Mammary epithelial cell (primary cell): ENCODE measurements around the gene TXNRD1.

Experiments
- EZH2 ChIP-seq: IDR thresholded peaks from 2 replicates; pipeline ENCODE4 v1.6.1; 2012; ENCODE audit warnings: low read length, inconsistent platforms, borderline replicate concordance
- TF ChIP-seq, protein P1 (sequence below), 2 donors: IDR thresholded peaks in 1 of 2; conservative IDR thresholded peaks in 1 of 2; 2 replicates each; pipeline ENCODE4 v1.5.1; 2011 to 2012; ENCODE audit warnings: inconsistent platforms in 2 of 2, low read length in 2 of 2, mild to moderate bottlenecking in 2 of 2, control low read depth in 1 of 2, low read depth in 1 of 2; ENCODE audit not compliant: insufficient read depth in 1 of 2; ENCODE audit errors: extremely low read depth in 1 of 2

DNA sequence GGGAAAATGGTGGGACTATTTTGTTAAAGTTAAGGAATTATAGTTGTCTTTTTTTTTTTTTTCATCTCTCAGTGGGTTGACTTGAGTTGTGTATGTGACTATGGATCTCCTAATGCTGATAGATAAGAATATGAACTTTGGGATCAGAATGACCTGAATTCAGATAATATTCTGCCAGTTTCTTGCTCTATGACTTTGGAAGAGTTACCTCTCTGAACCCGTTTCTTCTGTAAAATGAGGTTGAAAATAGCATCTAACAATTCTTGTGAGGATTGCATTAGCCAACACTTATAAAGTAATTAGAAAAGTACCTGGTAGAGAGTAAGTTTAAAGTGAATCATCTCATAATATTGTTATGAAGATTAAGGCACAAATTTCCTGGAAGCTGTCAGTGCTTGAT, 106.4 kb downstream of the TXNRD1 start:
- TF ChIP-seq EZH2: no peak
- TF ChIP-seq, protein P1, sequence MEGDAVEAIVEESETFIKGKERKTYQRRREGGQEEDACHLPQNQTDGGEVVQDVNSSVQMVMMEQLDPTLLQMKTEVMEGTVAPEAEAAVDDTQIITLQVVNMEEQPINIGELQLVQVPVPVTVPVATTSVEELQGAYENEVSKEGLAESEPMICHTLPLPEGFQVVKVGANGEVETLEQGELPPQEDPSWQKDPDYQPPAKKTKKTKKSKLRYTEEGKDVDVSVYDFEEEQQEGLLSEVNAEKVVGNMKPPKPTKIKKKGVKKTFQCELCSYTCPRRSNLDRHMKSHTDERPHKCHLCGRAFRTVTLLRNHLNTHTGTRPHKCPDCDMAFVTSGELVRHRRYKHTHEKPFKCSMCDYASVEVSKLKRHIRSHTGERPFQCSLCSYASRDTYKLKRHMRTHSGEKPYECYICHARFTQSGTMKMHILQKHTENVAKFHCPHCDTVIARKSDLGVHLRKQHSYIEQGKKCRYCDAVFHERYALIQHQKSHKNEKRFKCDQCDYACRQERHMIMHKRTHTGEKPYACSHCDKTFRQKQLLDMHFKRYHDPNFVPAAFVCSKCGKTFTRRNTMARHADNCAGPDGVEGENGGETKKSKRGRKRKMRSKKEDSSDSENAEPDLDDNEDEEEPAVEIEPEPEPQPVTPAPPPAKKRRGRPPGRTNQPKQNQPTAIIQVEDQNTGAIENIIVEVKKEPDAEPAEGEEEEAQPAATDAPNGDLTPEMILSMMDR (conservative IDR thresholded peaks at IDR 0.05 in 1 of 2, IDR thresholded peaks at IDR 0.05 in 1 of 2; ENCODE audit: extremely low read depth in 1 of 2, insufficient read depth in 1 of 2, low read depth in 1 of 2, low read length in 2 of 2): no peak
